MM.1S (cell line): ENCODE measurements around the gene CBR3.

Experiments
- DNase-seq: peaks from one replicate; pipeline ENCODE4 v3.0.0-alpha.2; 2015
- H2AFZ ChIP-seq: fragments of 300-600 bp; sonication (generic); 2 replicates; pipeline ENCODE4 v1.6.0; 2016; ENCODE audit warnings: antibody characterized with exemption, low read length
- H3F3A ChIP-seq: fragments of 300-600 bp; sonication (generic); 2 replicates; pipeline ENCODE4 v1.6.1; 2016; ENCODE audit warnings: mild to moderate bottlenecking, antibody characterized with exemption, low read length, moderate library complexity, mixed read lengths; ENCODE audit not compliant: insufficient read depth
- H3K27ac ChIP-seq: fragments of 300-600 bp; sonication (generic); 2 replicates; pipeline ENCODE4 v1.5.1; 2016; ENCODE audit warnings: mild to moderate bottlenecking, low read length
- H3K27me3 ChIP-seq: fragments of 300-600 bp; sonication (generic); replicated peaks from 2 replicates; pipeline ENCODE4 v1.6.0; 2016; ENCODE audit warnings: low read length; ENCODE audit not compliant: insufficient read depth
- H3K36me3 ChIP-seq: fragments of 300-600 bp; sonication (generic); replicated peaks from 2 replicates; pipeline ENCODE4 v1.6.1; 2016; ENCODE audit warnings: mild to moderate bottlenecking, low read length, mixed read lengths; ENCODE audit not compliant: insufficient read depth
- H3K4me1 ChIP-seq: fragments of 300-600 bp; sonication (generic); 2 replicates; pipeline ENCODE4 v1.6.1; 2016; ENCODE audit warnings: low read length, mixed read lengths
- H3K4me2 ChIP-seq: fragments of 300-600 bp; sonication (generic); 2 replicates; pipeline ENCODE4 v1.6.0; 2016; ENCODE audit warnings: low read depth, low read length
- H3K4me3 ChIP-seq: fragments of 300-600 bp; sonication (generic); 2 replicates; pipeline ENCODE4 v1.5.1; 2016; ENCODE audit warnings: low read length, mixed read lengths
- H3K79me2 ChIP-seq: fragments of 300-600 bp; sonication (generic); 2 replicates; pipeline ENCODE4 v1.6.1; 2016; ENCODE audit warnings: mixed run types, low read length, mixed read lengths
- H3K9ac ChIP-seq: fragments of 300-600 bp; sonication (generic); 2 replicates; pipeline ENCODE4 v1.6.1; 2016; ENCODE audit warnings: low read length, mixed read lengths
- H3K9me2 ChIP-seq: fragments of 300-600 bp; sonication (generic); replicated peaks from 2 replicates; pipeline ENCODE4 v1.6.1; 2016; ENCODE audit warnings: mild to moderate bottlenecking, low read length, mixed read lengths; ENCODE audit not compliant: insufficient read depth
- H3K9me3 ChIP-seq: fragments of 300-600 bp; sonication (generic); replicated peaks from 2 replicates; pipeline ENCODE4 v1.6.1; 2016; ENCODE audit warnings: mild to moderate bottlenecking, low read length, mixed read lengths; ENCODE audit not compliant: insufficient read depth
- H4K20me1 ChIP-seq: fragments of 300-600 bp; sonication (generic); 2 replicates; pipeline ENCODE4 v1.6.1; 2016; ENCODE audit warnings: mild to moderate bottlenecking, low read length, moderate library complexity, mixed read lengths; ENCODE audit not compliant: insufficient read depth
- CTCF ChIP-seq: fragments of 300-600 bp; sonication (generic); IDR thresholded peaks from 2 replicates; pipeline ENCODE4 v1.5.1; 2016; ENCODE audit warnings: antibody characterized with exemption, low read length, mixed read lengths
- EZH2 ChIP-seq: fragments of 300-600 bp; sonication (generic); optimal IDR thresholded peaks from 2 replicates; pipeline ENCODE3; 2017; ENCODE audit warnings: low read depth, mild to moderate bottlenecking, antibody characterized with exemption, low read length, mixed read lengths
- EZH2phosphoT487 ChIP-seq: fragments of 300-600 bp; sonication (generic); IDR thresholded peaks from 2 replicates; pipeline ENCODE4 v1.6.1; 2018; ENCODE audit warnings: antibody characterized with exemption, low read length

Gene CBR3

GRCh38 chr21:36174780-36175179 lies 39.9 kb downstream of the CBR3 start:
- no peaks in the 10 kb centered on the region for H3K9me2 ChIP-seq
- no peak overlapping the region for H3K4me2 ChIP-seq
- no peaks in the 10 kb centered on the region for H3K79me2 ChIP-seq
- no peak overlapping the region for H3K4me3 ChIP-seq
- no peak overlapping the region for H3K27ac ChIP-seq
- H4K20me1 ChIP-seq, result no peaks in the 10 kb centered on the region
- no peak overlapping the region for H3K9ac ChIP-seq
- no peaks in the 10 kb centered on the region for H3K9me3 ChIP-seq
- H3K36me3 ChIP-seq, result no peaks in the 10 kb centered on the region
- H3K27me3 ChIP-seq, result no peaks in the 10 kb centered on the region
- no peaks in the 10 kb centered on the region for H3F3A ChIP-seq
- TF ChIP-seq EZH2, result no peak
- no peak for TF ChIP-seq CTCF
- TF ChIP-seq EZH2phosphoT487, result no peak
- DNase-seq, result no peak
- no peak overlapping the region for H2AFZ ChIP-seq
- H3K4me1 ChIP-seq, result no peaks in the 10 kb centered on the region

- H3K27me3 ChIP-seq, result no peaks in the 10 kb centered on the region
- no peaks in the 10 kb centered on the region for H4K20me1 ChIP-seq
- H2AFZ ChIP-seq, result no peak overlapping the region
- H3K36me3 ChIP-seq, result no peaks in the 10 kb centered on the region
- H3K4me2 ChIP-seq, result no peak overlapping the region
- no peak for DNase-seq
- no peaks in the 10 kb centered on the region for H3K4me1 ChIP-seq
- no peak overlapping the region for H3K4me3 ChIP-seq
- no peaks in the 10 kb centered on the region for H3K9me2 ChIP-seq
- H3K79me2 ChIP-seq, result no peaks in the 10 kb centered on the region
- H3K9me3 ChIP-seq, result no peaks in the 10 kb centered on the region
- TF ChIP-seq EZH2 (no peak), EZH2phosphoT487 (no peak), CTCF (no peak)
- H3K9ac ChIP-seq, result no peak overlapping the region
- H3K27ac ChIP-seq, result no peak overlapping the region
- no peaks in the 10 kb centered on the region for H3F3A ChIP-seq
These were observed 41.1 kb downstream of the CBR3 start for GRCh38 chr21:36175771-36176565.

- Histone ChIP-seq H4K20me1 (no peaks in the 10 kb centered on the region), H3K27ac (no peak overlapping the region), H3K4me3 (no peak overlapping the region), H3K9me3 (no peaks in the 10 kb centered on the region), H3K9me2 (no peaks in the 10 kb centered on the region), H3K27me3 (no peaks in the 10 kb centered on the region), H3F3A (no peaks in the 10 kb centered on the region), H3K9ac (no peak overlapping the region), H3K4me1 (no peaks in the 10 kb centered on the region), H2AFZ (no peak overlapping the region), H3K4me2 (no peak overlapping the region), H3K79me2 (no peaks in the 10 kb centered on the region), H3K36me3 (no peaks in the 10 kb centered on the region)
- DNase-seq, result no peak
- TF ChIP-seq EZH2phosphoT487 (no peak), CTCF (no peak)
These were observed 43.5 kb downstream of the CBR3 start for GRCh38 chr21:36178349-36178748.
